Left cardiac atrium (tissue), 4 donors: ENCODE data around the gene DOCK8. TPM values are rescaled to one million over a fixed set of nuclear protein-coding genes. Genes with fewer than 3 reads are reported as not detected.

ENCODE experiments used
- ATAC-seq, 2 donors: fragments of 200-7000 bp; cut with Tn5 transposase; one replicate each; pipeline ENCODE4 v1.9.1; 2020; ENCODE audit warnings: mild to moderate bottlenecking in 2 of 2, moderate library complexity in 2 of 2
- DNase-seq: peaks from one replicate; pipeline ENCODE4 v3.0.0-alpha.2; 2020
- intact Hi-C, 2 donors: fragments of 100-400 bp; cut with DNase I; formaldehyde crosslinking; loops; one replicate each; pipeline versions ENCODE4 v1.14.1 to v1.15.1; 2022 to 2023
- total RNA-seq, 2 donors: library from RNA; stranded (reverse); fragmentation: NEBNext Ultra II Directional; extraction: Animal tissue kit (Norgen Biotek cat#: 25700); gene quantifications; one replicate each; pipeline ENCODE4 v1.2.1, GENCODE V29; 2021
- donor health status: DM: no; HTN: yes; CAD: no.
- donor health status: DM: no; HTN: yes; CAD: no; lungs with severe emphysema.
- donor health status: DM: yes; HTN: yes; CAD: no.
- donor health status: Dilated cardiomyopathy.

Gene DOCK8
- total RNA-seq, 2 donors from 2014 or later, result 5.5 to 14.9 TPM

DNA sequence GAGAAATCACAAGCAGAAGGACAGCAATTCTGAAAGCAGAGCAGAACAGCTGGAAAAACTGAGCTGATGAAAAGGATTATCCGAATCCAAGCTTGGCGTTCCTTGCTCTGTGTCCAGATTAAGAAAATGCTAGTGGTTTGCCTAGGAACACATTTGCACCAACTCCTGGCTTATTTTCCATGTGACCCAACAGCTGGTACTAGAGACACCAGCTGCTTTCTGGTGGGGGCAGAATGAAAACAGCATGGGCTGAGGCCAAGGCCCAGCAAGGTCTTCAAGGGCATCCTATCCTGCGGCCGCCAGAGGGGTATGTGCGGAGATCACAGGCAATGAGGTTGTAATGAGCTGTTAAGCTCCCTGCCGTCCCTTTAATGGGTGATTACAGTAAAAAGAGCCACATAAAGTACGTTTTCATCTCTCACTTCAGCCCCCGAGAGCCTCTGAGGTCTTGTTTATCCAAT is 131.5 kb downstream of the DOCK8 start:
- ATAC-seq (peak in 1 of 2 donors; percentile 18), DNase-seq (no peak)
- intact Hi-C loops, result loop anchor here (5.0 to 10.0 kb wide), 2 partner anchors 659 to 661 kb away; no protein-coding TSS in a partner anchor

DNA sequence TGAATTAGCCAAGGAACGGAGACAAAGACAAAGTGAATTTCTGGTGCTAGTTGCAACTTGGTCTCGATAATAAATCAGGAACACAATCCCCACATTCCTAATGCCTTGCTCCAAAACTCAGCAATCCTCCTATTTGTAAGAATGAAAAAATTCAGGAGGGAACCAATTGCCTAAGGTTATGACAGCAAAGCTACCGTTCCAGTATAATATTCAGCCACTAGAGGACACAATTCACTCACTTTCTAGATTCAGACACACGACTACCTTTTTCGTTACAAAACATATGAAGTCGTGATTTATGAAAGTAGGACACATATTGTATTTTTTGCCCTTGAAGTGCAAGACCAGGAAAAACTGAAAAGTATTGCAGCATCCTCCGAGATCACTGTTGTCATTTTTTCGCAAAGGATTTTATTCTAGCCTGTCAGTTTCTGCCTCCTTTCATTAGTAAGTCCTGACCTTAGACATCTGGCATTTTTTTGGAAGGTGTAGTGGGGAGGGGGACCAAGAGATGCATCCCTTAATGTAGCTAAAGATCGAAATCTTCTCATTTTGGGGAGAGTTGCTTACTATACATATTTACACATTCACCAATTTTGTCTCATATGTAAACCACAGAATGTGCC is 133.1 kb downstream of the DOCK8 start:
- peak; percentile 55 to 57 for ATAC-seq
- intact Hi-C loops, result loop anchor here (5.0 to 10.0 kb wide), 2 partner anchors 657 to 660 kb away; no protein-coding TSS in a partner anchor
- DNase-seq, result no peak

DNA sequence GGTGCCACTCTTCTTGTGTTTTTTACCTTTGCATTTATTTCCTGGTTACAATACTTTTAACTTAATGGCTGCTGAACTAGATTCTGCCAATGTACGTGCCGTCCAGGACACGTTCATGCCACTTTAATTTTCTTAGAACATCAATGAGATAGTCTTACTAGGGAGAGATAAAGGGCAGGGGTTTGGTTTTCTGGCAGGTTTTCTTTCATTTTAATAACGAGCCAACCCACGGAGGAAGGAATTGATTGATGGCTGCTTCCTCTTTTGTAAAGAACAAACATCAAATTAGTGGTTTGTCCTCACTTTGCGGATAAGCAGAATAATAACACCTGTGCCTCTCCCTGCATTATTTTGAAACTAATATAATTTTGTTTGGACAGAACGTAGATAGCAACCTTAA is 135.7 kb downstream of the DOCK8 start:
- no peak for DNase-seq

DNA sequence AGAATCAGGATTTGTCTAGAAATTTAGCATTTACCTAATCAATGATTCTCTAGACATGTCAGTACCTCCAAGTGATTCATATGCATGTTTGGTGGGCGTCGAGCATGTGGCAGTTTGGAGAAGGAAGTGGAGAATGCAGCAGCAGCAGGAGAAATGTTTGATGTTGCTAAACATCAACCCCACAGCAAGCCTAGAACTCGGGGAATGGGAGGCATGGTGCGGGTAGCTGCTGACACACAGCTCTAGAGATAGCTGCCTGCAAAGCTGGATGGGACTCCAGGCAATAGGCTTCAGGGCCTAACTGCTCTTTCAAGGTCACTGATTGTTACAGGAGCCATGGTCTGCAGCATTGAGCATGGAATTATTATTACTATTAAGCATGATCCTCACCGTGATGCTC is 137.3 kb downstream of the DOCK8 start:
- intact Hi-C loops, result no loop called here
- ATAC-seq, result no peak
- DNase-seq, result no peak

More for the DNA sequence above, 135.7 kb downstream of the DOCK8 start:
- intact Hi-C loops, result no loop called here
- no peak for ATAC-seq

DNA sequence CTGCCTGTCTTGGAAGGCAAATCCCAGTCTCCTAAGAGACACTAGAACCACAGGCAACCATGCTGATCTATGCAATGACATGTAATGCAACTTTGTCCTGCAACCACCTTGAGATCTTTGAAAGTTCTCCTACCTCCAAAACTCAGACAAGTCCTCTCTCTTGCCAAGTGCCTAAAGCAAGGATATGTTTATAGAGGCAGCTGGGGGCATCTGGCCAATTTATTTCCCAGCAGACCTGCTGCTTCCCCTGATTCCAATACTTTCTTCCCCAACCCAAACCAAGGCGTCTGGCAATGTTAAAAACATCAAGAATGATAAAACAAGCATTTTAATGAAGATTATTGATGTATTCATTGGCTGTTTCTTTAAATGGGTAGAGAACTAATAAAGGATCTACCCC is 138.4 kb downstream of the DOCK8 start:
- no peak for DNase-seq
- intact Hi-C loops, result no loop called here
- ATAC-seq, result no peak

DNA sequence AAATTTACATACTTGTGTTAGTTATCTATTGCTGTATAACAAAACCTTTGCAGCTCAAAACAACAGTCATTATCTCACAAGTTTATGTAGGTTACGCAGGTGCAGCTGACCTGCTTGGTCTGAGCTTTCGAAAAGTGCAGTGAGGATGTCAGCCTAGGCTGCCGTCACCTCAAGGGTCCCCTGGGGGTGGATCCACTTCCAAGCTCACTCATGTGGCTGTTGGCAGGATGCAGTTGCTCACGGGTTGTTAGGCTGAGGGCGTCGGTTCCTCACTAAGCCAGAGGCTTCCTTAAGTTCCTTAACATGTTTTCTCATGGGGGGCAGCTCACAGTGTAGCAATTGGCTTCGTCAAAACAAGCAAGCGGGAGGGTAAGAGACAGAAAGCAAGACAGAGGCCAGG is 139.8 kb downstream of the DOCK8 start:
- intact Hi-C loops, result no loop called here
- no peak for ATAC-seq
- no peak for DNase-seq

DNA sequence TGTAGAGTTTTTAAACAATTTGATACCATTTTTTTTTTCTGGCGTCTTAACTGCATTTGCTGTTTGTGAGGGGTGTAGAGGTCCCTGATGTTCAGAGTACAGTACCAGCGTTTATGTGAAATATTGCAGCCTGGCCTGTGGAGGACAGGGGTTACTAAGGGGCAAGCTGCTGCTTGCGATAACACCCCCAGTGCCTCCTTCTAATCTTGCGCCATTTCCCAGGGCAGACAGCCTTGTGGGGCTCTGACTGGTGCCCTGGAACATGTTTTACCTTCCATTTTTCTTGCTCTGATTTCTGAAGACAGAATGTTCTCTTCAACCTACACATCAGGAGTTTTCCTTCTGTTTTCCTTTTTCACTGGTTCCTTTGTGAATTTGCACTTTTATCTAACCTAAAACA is 142.9 kb downstream of the DOCK8 start:
- intact Hi-C loops, result no loop called here
- ATAC-seq (no peak), DNase-seq (no peak)

DNA sequence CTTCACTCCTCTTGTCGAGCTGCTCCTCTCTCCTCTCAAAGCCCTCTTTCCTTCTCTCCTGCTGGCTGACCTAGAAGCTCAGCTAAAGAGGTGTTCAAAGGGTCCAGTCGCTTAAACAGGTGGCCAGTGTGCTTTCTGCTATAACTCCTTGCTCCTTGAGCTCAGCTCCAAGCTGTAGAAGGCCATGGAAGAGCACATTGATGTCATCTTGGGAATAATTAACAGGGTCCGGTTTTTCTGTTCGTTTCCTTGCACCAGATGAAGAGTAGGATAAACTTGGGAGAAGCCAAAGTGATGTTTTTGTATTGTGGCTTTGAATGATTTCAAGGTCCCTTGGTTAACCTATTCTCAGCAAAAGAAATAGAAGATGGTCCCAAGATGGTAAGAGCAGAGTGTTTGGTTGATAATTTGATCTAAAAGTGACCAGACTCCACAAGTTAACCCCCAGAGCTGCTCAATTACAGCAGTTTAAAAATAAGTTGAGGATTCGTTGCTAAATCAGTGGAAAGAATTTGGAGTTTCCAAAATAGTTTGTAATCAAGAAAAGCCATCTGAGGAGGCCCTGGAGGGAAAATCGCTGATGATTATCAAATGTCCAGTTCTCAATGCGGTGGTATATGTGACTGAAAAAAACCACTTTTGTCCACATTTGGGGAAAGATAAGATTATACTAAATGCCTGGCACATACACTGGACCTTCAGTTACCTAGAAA is 148.1 kb downstream of the DOCK8 start:
- ATAC-seq, result no peak
- intact Hi-C loops, result no loop called here
- no peak for DNase-seq

DNA sequence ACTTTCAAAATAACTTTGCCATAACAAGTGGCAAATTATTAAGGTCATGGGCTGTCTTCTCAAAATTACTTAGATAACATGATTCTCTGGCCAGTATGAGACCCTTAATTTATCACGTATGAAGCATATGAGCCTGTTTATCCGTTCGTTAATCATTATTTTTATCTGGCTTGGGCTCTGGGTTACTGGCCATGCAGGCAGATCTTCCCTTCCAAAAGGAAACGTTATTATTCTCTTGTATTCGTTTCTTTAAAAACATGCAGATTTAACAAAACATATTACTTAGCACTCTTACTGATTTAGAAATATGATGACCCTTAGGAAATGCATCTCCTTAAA is 148.6 kb downstream of the DOCK8 start:
- no peak for DNase-seq
- no peak for ATAC-seq
- intact Hi-C loops, result no loop called here

DNA sequence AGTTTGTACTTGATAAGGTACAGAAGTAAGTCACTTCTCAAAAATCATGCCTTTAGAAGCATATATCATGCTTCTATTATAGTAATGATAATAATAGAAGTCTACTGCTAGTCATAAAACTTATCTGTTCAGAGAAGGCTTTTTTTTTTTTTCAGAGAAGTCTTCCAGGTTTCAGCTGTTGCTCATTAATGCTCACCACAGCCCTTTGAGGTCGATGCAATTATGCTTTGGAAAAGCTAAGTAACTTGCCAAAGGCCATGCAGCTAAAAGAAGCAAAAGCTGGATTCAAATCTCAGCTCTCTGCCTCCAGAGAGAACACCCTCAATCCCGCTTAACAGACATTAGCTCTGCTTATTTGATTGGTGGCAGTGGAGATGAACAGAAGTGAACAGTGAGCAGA is 150.8 kb downstream of the DOCK8 start:
- intact Hi-C loops, result no loop called here
- no peak for DNase-seq
- ATAC-seq, result no peak

DNA sequence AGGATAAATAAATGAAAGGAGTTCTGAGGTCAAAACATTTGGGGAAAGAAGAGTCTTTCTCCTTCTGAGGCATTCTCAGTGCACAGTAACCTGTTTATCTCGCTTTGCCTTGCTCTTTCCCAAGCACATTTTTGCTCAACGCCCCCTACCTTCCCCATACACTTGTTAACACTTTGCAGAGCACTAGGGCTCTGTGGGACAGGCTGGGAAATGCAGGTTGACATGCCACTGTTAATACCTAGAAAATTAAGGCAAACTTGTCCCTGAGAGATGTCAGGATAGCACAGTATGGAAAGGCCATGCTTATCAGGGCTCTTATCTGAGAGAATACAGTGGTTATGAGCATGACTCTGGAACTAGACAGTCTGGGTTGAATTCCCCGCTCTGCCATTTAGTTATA is 152.0 kb downstream of the DOCK8 start:
- intact Hi-C loops, result no loop called here
- no peak for ATAC-seq
- no peak for DNase-seq

DNA sequence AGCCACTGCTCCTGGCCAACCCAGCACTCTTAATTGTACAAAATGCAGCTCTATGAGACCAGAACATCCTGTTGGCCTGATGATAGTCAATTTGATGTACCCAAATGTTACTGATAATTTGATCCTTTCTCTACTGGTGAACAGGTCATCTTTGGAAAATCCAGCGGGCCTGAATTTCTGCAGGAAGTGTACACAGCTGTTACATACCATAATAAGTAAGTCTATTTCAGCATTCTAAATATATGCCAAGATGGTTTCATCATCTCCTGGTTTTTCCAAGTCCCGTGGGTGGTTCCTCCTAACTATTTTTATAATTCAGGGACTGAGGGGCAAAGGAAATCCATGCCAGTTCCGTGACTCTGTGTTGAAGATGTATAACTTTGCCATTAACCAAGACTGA is 155.4 kb downstream of the DOCK8 start:
- DNase-seq, result no peak
- no peak for ATAC-seq
- intact Hi-C loops, result no loop called here

DNA sequence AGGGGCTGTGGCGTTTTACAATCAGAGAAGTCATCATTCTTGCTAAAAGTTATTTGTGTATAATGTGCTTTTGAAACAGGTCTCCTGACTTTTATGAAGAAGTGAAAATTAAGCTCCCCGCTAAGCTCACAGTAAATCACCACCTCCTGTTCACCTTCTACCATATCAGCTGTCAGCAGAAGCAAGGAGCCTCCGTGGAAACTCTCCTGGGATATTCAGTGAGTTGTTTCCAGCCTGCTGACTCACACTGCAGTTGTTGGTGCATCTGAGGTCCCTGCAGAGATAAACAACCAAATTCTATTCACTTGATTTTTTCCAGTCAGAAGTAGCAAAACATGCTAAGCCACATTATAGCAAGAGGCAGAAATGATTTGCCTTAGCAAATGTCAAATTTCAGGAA is 156.7 kb downstream of the DOCK8 start:
- peak in 1 of 2 donors; percentile 86 for ATAC-seq
- no peak for DNase-seq
- intact Hi-C loops, result no loop called here

DNA sequence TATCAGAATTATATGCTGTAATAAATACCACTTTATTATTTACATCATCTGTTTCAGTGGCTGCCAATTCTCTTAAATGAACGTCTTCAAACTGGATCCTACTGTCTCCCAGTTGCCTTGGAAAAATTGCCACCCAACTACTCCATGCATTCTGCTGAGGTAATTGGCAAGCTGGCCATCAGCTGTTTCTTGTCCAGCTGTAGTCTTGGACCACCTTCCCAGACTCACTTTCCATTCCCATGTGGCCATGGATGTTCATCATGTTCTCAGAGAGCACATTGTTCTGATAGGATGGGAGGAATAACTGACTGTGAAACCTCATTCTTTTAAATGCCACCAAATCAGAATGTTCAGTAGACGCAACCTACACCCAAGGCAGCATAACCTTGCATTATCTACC is 157.5 kb downstream of the DOCK8 start:
- DNase-seq, result no peak
- intact Hi-C loops, result no loop called here
- ATAC-seq, result no peak

DNA sequence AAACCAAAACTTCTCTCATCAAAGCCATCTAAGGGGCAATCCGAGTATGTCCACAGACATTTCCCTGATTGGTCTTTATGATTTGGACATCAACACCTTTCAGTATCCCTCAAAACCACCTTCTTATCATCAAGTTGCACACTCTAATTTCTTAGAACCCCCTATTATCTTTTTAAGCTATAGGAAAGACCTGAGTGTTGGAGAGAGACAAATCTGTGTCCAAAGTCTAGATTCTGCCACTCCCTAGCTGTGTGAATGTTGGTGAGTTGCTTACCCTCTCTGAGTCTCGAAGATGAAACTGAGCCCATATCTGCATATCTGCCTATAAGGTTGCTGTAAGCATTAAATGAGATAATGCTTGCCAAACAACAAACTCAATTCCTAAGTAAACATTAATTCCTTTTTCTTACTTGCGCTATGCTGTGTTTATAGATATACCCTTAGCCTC is 159.1 kb downstream of the DOCK8 start:
- DNase-seq (no peak), ATAC-seq (no peak)
- intact Hi-C loops, result no loop called here

DNA sequence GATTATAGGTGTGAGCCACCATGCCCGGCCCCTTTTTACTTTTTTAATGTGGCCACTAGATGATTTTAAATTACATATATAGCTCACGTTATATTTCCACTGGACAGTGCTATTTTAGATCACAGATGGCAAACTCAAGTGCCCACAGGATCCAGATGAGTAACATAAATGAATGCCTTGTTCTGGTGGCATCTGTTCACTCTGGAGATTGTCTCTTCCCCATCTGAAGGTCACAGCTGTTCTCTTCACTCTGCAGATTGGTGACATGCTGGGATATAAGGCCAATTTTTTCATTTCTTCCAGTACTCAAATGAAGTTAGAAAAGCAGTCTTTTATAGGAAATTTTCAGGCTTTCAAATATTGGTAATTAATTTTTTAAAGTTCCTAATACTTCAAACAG is 160.1 kb downstream of the DOCK8 start:
- DNase-seq (no peak), ATAC-seq (no peak)
- intact Hi-C loops, result no loop called here

DNA sequence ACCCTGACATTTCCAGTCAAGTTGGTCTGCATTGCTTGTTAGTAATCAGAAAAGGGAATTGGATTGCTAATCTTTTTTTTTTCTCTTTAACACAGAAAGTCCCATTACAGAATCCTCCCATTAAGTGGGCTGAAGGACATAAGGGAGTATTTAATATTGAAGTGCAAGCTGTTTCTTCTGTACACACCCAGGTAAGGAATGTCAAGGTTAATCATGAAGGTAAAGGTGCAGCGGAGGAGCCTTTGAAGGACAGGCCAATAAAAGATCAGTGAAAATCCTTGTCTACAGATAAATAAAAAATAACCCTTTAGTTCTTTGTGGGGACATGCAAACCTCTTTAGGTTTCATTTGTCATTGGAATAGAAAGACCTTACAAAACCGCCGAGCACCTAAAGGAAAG is 161.4 kb downstream of the DOCK8 start:
- intact Hi-C loops, result no loop called here
- no peak for ATAC-seq
- no peak for DNase-seq

DNA sequence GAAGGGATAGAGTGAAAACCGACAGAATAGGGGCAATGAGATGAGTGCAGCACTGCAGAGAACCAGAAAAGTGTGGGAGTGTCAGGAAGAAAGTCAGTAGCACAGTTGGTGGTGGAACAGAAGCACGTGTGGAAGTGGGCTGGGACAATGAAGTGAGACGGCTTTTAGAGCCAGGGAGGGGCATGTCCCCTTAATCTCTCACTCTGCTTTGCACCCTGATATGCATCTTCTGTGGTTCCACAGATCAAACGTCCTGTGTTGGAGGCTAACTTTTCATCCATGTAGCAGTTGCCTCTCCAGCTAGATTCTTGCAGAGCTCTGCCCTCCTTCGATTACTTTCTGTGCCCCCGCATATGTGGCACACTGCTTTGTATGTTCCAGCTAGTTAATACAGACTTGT is 163.6 kb downstream of the DOCK8 start:
- DNase-seq, result no peak
- ATAC-seq, result no peak
- intact Hi-C loops, result no loop called here

DNA sequence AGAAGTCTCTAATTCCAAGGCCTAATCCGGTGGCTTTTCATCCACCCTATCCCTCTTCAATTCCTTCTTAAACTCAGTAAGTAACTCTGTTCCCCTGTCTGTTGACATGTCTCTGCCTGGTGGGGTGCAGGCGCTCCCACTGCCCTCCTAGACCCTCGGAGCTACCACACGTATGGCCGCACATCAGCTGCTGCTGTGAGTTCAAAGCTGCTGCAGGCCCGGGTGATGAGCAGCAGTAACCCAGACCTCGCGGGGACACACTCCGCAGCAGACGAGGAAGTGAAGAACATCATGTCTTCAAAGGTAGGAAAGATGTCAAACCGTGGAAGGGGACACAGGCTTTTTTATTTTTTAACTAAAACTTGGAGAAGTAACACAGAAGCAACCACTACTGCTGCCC is 167.7 kb downstream of the DOCK8 start:
- DNase-seq (no peak), ATAC-seq (no peak)
- intact Hi-C loops, result no loop called here

DNA sequence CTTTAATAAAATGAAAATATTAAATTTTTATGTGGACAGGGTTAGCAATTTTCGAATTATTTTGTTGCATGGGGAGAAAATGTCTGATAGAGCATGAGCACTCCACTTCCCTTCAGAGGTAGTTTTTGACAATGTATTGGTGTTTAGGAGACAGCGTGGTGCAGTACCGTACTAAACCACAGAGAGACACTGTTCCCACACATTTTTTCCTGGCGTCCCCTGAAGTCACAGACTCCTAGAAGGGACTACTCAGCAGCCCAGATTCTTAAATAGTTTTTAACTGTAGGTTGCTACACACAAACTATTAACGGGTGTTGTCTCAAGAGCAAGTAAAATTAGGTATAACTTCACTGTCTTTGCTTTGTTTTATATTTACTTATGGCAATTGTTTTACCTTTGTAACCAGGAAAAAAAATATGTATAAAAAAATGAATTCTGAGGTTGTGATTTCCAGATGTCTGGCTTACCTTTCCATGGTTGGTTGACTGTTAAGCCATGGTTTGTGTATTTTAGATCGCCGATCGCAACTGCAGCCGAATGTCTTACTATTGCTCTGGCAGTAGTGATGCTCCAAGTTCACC is 171.2 kb downstream of the DOCK8 start:
- intact Hi-C loops, result no loop called here
- no peak for DNase-seq
- peak; percentile 92 to 93 for ATAC-seq

DNA sequence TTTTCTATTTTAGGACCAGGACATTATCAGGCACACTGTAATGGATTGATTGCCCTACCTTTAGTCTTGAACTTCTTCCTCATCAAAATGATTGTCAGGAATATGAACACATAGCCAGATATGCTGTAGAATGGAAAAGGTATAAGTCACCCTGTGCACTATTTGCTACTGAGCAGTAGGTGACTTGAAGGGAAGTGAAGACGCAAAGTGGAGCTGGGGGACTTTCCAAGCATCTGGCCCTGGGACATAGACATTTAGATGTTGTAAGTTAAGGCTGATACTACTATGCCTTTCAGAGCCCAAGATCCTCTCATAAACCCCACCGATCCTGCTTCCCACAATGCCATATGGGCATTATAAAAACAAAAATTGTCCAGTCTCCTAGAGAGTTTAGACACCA is 174.5 kb downstream of the DOCK8 start:
- ATAC-seq, result no peak
- no peak for DNase-seq
- intact Hi-C loops, result no loop called here
